ENCODE results near the gene PCSK9. TPM values are rescaled to one million over a fixed set of nuclear protein-coding genes. Genes with fewer than 3 reads are reported as not detected.

Gene PCSK9
- total and polyA plus RNA-seq, 2 of the 13 experiments (the other 11 are each of a cell fraction or from before 2014, with no cell fraction given) = 33.3 to 80.5 TPM

DNA sequence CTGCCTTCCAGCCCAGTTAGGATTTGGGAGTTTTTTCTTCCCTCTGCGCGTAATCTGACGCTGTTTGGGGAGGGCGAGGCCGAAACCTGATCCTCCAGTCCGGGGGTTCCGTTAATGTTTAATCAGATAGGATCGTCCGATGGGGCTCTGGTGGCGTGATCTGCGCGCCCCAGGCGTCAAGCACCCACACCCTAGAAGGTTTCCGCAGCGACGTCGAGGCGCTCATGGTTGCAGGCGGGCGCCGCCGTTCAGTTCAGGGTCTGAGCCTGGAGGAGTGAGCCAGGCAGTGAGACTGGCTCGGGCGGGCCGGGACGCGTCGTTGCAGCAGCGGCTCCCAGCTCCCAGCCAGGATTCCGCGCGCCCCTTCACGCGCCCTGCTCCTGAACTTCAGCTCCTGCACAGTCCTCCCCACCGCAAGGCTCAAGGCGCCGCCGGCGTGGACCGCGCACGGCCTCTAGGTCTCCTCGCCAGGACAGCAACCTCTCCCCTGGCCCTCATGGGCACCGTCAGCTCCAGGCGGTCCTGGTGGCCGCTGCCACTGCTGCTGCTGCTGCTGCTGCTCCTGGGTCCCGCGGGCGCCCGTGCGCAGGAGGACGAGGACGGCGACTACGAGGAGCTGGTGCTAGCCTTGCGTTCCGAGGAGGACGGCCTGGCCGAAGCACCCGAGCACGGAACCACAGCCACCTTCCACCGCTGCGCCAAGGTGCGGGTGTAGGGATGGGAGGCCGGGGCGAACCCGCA, at the start of gene PCSK9 (continued):
- TF ChIP-seq DBP (CRISPR knock-in tag; IDR thresholded peaks at IDR 0.05; ENCODE audit: not compliant biosample characterization) (no peak), ZNF720 (CRISPR knock-in tag; IDR thresholded peaks at IDR 0.05) (no peak), GLI4 (CRISPR knock-in tag; IDR thresholded peaks at IDR 0.05; ENCODE audit: borderline replicate concordance) (peak; percentile 97; the same call in 1 of the 2 replicates), ZNF256 (CRISPR knock-in tag; conservative IDR thresholded peaks at IDR 0.05) (peak; percentile 60; the same call in 1 of the 2 replicates), NFIB (CRISPR knock-in tag; IDR thresholded peaks at IDR 0.05; ENCODE audit: borderline replicate concordance) (no peak), ZNF891 (CRISPR knock-in tag; IDR thresholded peaks at IDR 0.05) (peak; percentile 87), MLXIP (CRISPR knock-in tag; IDR thresholded peaks at IDR 0.05; ENCODE audit: borderline replicate concordance) (peak; percentile 91; the same call in 1 of the 2 replicates), FOXA1 (IDR thresholded peaks at IDR 0.05) (no peak), FOXA1 (CRISPR knock-in tag; IDR thresholded peaks at IDR 0.05) (peak; percentile 50; the same call in 1 of the 2 replicates), ZNF30 (CRISPR knock-in tag; IDR thresholded peaks at IDR 0.05) (peak; percentile 84; the same call in 1 of the 2 replicates), ZNF580 (CRISPR knock-in tag; IDR thresholded peaks at IDR 0.05; ENCODE audit: borderline replicate concordance, low read depth) (peak; percentile 95; the same call in 1 of the 2 replicates), SNAPC2 (CRISPR knock-in tag; IDR thresholded peaks at IDR 0.05) (peak; percentile 98), ZNF790 (CRISPR knock-in tag; IDR thresholded peaks at IDR 0.05; ENCODE audit: borderline replicate concordance) (peak; percentile 80; the same call in 1 of the 2 replicates), STAG1 (CRISPR knock-in tag; IDR thresholded peaks at IDR 0.05) (no peak), CAMTA2 (CRISPR knock-in tag; IDR thresholded peaks at IDR 0.05; ENCODE audit: borderline replicate concordance) (peak; percentile 87; the same call in 1 of the 2 replicates), RAD51 (IDR thresholded peaks at IDR 0.05; ENCODE audit: borderline replicate concordance) (no peak), TSC22D2 (CRISPR knock-in tag; IDR thresholded peaks at IDR 0.05; ENCODE audit: borderline replicate concordance) (peak; percentile 90; the same call in 1 of the 2 replicates), NPAS2 (CRISPR knock-in tag; IDR thresholded peaks at IDR 0.05; ENCODE audit: borderline replicate concordance) (no peak), RAD21 (CRISPR knock-in tag; IDR thresholded peaks at IDR 0.05) (no peak; the same call in 1 of the 2 replicates), KDM1A (CRISPR knock-in tag; IDR thresholded peaks at IDR 0.05) (no peak), SOX6 (IDR thresholded peaks at IDR 0.05) (no peak), SOX6 (CRISPR knock-in tag; IDR thresholded peaks at IDR 0.05) (peak; percentile 83)
- TF ChIP-seq, protein P1, sequence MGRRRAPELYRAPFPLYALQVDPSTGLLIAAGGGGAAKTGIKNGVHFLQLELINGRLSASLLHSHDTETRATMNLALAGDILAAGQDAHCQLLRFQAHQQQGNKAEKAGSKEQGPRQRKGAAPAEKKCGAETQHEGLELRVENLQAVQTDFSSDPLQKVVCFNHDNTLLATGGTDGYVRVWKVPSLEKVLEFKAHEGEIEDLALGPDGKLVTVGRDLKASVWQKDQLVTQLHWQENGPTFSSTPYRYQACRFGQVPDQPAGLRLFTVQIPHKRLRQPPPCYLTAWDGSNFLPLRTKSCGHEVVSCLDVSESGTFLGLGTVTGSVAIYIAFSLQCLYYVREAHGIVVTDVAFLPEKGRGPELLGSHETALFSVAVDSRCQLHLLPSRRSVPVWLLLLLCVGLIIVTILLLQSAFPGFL (CRISPR knock-in tag; IDR thresholded peaks at IDR 0.05) = no peak
- TF ChIP-seq, protein P2, sequence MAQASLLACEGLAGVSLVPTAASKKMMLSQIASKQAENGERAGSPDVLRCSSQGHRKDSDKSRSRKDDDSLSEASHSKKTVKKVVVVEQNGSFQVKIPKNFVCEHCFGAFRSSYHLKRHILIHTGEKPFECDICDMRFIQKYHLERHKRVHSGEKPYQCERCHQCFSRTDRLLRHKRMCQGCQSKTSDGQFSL (CRISPR knock-in tag; IDR thresholded peaks at IDR 0.05) = no peak
- TF ChIP-seq, protein P3, sequence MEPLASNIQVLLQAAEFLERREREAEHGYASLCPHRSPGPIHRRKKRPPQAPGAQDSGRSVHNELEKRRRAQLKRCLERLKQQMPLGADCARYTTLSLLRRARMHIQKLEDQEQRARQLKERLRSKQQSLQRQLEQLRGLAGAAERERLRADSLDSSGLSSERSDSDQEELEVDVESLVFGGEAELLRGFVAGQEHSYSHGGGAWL (CRISPR knock-in tag; IDR thresholded peaks at IDR 0.05) = peak; percentile 91; the same call in 1 of the 2 replicates
